Gastrocnemius medialis (tissue), 4 donors: ENCODE results near the gene SPEF2. TPM values are rescaled to one million over a fixed set of nuclear protein-coding genes. Genes with fewer than 3 reads are reported as not detected.

Experiments used
- ATAC-seq, 2 donors: fragments of 150-250 bp; one replicate each; pipeline ENCODE4 v1.9.1; 2016
- DNase-seq, 2 donors: peaks; one replicate each; pipeline ENCODE4 v3.0.0-alpha.2; 2019
- H3K27ac ChIP-seq, 4 donors: fragments of 200-600 bp; sonication (generic); 1 replicate in 1 of 4; 2 replicates in 3 of 4; pipeline ENCODE4 v1.5.1; 2016 to 2018; ENCODE audit warnings: mild to moderate bottlenecking in 2 of 4, moderate library complexity in 1 of 4
- H3K27me3 ChIP-seq, 3 donors: fragments of 200-600 bp; sonication (generic) in 2 of 3; 1 replicate in 1 of 3; 2 replicates in 2 of 3; pipeline versions ENCODE4 v1.5.1 to v1.6.0; 2016 to 2019; ENCODE audit warnings: mild to moderate bottlenecking in 1 of 3, moderate library complexity in 1 of 3
- H3K36me3 ChIP-seq, 2 donors: fragments of 200-600 bp; sonication (generic) in 1 of 2; one replicate each; pipeline ENCODE4 v1.5.1; 2017 to 2018
- H3K4me1 ChIP-seq, 2 donors: fragments of 200-600 bp; sonication (generic) in 1 of 2; one replicate each; pipeline ENCODE4 v1.5.1; 2016 to 2017; ENCODE audit warnings: mild to moderate bottlenecking in 2 of 2
- H3K4me3 ChIP-seq, 4 donors: fragments of 200-600 bp; sonication (generic) in 3 of 4; 1 replicate in 1 of 4; 2 replicates in 3 of 4; pipeline ENCODE4 v1.5.1; 2016 to 2019; ENCODE audit warnings: mild to moderate bottlenecking in 2 of 4
- H3K9me3 ChIP-seq, 3 donors: fragments of 200-600 bp; sonication (generic) in 2 of 3; 1 replicate in 1 of 3; 2 replicates in 2 of 3; pipeline ENCODE4 v1.5.1; 2016 to 2019
- CTCF ChIP-seq, 5 experiments: fragments of 450-650 bp in 3 of 5; fragments of 200-600 bp in 2 of 5; sonication (generic) in 2 of 5; IDR thresholded peaks in 4 of 5; conservative IDR thresholded peaks in 1 of 5; 1 replicate in 4 of 5; 2 replicates in 1 of 5; pipeline ENCODE4 v1.5.1; 2016 to 2019; ENCODE audit warnings: antibody characterized with exemption in 5 of 5, mild to moderate bottlenecking in 3 of 5, moderate library complexity in 3 of 5
- POLR2A ChIP-seq, 2 donors: fragments of 450-650 bp; IDR thresholded peaks; one replicate each; pipeline ENCODE4 v1.6.1; 2017; ENCODE audit warnings: antibody characterized with exemption in 2 of 2, mild to moderate bottlenecking in 2 of 2, moderate library complexity in 2 of 2
- in situ Hi-C, 4 donors: fragments of 200-750 bp; cut with MboI; loops; one replicate each; pipeline versions ENCODE4 v1.15.0 to v1.8.0; 2017; ENCODE audit warnings: low sequenced_read_pairs in 4 of 4
- intact Hi-C: fragments of 100-400 bp; cut with DNase I; formaldehyde crosslinking; loops from one replicate; pipeline ENCODE4 v1.15.1; 2023; ENCODE audit warnings: low total_unique reads
- total RNA-seq, 4 donors: library from RNA; depleted of rRNA; stranded (reverse); fragments of >200 nt; gene quantifications; one replicate each; pipeline versions ENCODE4 v1.1.0 to v1.2.3, GENCODE V29; 2016

Gene SPEF2
- total RNA-seq, 4 donors from 2014 or later = 0.11 to 0.46 TPM; not detected in 2

- no peak for ATAC-seq
- intact Hi-C loops = no loop called here
- TF ChIP-seq CTCF (IDR thresholded peaks at IDR 0.05 in 4 of 5, conservative IDR thresholded peaks at IDR 0.05 in 1 of 5) (no peak), POLR2A (IDR thresholded peaks at IDR 0.05) (no peak)
Measured at GRCh38 chr5:35861718-35862117, 244.1 kb downstream of the SPEF2 start.

GRCh38 chr5:35862126-35862525, 244.5 kb downstream of the SPEF2 start:
- in situ Hi-C loops = no loop called here
- Histone ChIP-seq H3K4me3 (no peak overlapping the region), H3K9me3 (no peaks in the 10 kb centered on the region), H3K4me1 (no peaks in the 10 kb centered on the region), H3K36me3 (no peaks in the 10 kb centered on the region), H3K27me3 (no peaks in the 10 kb centered on the region), H3K27ac (no peak overlapping the region)
- intact Hi-C loops = no loop called here
- no peak for TF ChIP-seq POLR2A (IDR thresholded peaks at IDR 0.05)
- no peak for TF ChIP-seq CTCF (IDR thresholded peaks at IDR 0.05 in 4 of 5, conservative IDR thresholded peaks at IDR 0.05 in 1 of 5)
- no peak for DNase-seq
- ATAC-seq = no peak

More at GRCh38 chr5:35861718-35862117, 244.1 kb downstream of the SPEF2 start:
- H3K27ac ChIP-seq = no peak overlapping the region
- in situ Hi-C loops = no loop called here
- no peaks in the 10 kb centered on the region for H3K27me3 ChIP-seq
- DNase-seq = no peak
- H3K4me3 ChIP-seq = no peak overlapping the region
- H3K36me3 ChIP-seq = no peaks in the 10 kb centered on the region
- H3K4me1 ChIP-seq = no peaks in the 10 kb centered on the region
- no peaks in the 10 kb centered on the region for H3K9me3 ChIP-seq

- in situ Hi-C loops (no loop called here), intact Hi-C loops (no loop called here)
- ATAC-seq (no peak), DNase-seq (no peak)
- TF ChIP-seq CTCF (IDR thresholded peaks at IDR 0.05 in 4 of 5, conservative IDR thresholded peaks at IDR 0.05 in 1 of 5) (no peak), POLR2A (IDR thresholded peaks at IDR 0.05) (no peak)
- no peak overlapping the region for H3K27ac ChIP-seq
- H3K36me3 ChIP-seq = no peaks in the 10 kb centered on the region
- no peaks in the 10 kb centered on the region for H3K27me3 ChIP-seq
- no peaks in the 10 kb centered on the region for H3K9me3 ChIP-seq
- H3K4me1 ChIP-seq = no peaks in the 10 kb centered on the region
- H3K4me3 ChIP-seq = no peak overlapping the region
Measured at GRCh38 chr5:35863159-35863558, 245.5 kb downstream of the SPEF2 start.

Other genes with a start within 250 kb of the SPEF2 start
- 1 to 10 TPM in 1 of 4 donors, under 1 TPM in 3; 0.29 to 1.0 (median 0.72) TPM for gene IL7R, start 239.0 kb downstream of the SPEF2 start, total RNA-seq